Endothelial cell of umbilical vein (primary cell): ENCODE measurements around the gene ALK. TPM values are rescaled to one million over a fixed set of nuclear protein-coding genes. Genes with fewer than 3 reads are reported as not detected.

ENCODE experiments used
- BruUV-seq: library from RNA; stranded (reverse); fragments of 400-500 nt; replicated peaks from 2 replicates; lab custom pipeline; 2021; lab: Mats Ljungman, UMichigan
- CTCF ChIA-PET: fragments of 300-600, 350-600 bp; sonication (Branson Sonifier 250); formaldehyde crosslinking; loops from one replicate; lab custom pipeline; 2021; ENCODE audit warnings: antibody characterized with exemption, inconsistent platforms; lab: Charles Lee
- POLR2A ChIA-PET: fragments of 300-600, 350-600 bp; sonication (Branson Sonifier 250); formaldehyde crosslinking; loops from one replicate; lab custom pipeline; 2021; ENCODE audit warnings: antibody characterized with exemption, inconsistent platforms; lab: Charles Lee
- DNase-seq: peaks from one replicate; pipeline ENCODE4 v3.0.0-alpha.2; 2011; ENCODE audit warnings: low read depth, low spot score
- FAIRE-seq: peaks from 2 replicates; lab custom pipeline; 2011; peaks lifted over from hg19 to GRCh38; lab: Jason Lieb, UNC
- H2AFZ ChIP-seq: 2 replicates; pipeline ENCODE4 v1.6.0; 2012; ENCODE audit warnings: low read depth, low read length, control low read depth, inconsistent platforms
- H3K27ac ChIP-seq: 2 replicates; pipeline ENCODE4 v1.5.1; 2011; ENCODE audit warnings: low read depth, mild to moderate bottlenecking, control low read depth, low read length, moderate library complexity; ENCODE audit not compliant: insufficient read depth
- H3K27me3 ChIP-seq, 2 experiments: 2 replicates each; pipeline versions ENCODE4 v1.6.0 to v1.6.1; 2011; ENCODE audit warnings: low read length in 2 of 2, mixed read lengths in 1 of 2; ENCODE audit not compliant: control insufficient read depth in 2 of 2, insufficient read depth in 2 of 2
- H3K36me3 ChIP-seq, 2 experiments: 2 replicates in 1 of 2; 3 replicates in 1 of 2; pipeline ENCODE4 v1.5.1; 2011; ENCODE audit warnings: low read length in 2 of 2, mild to moderate bottlenecking in 1 of 2, moderate library complexity in 1 of 2; ENCODE audit not compliant: control insufficient read depth in 2 of 2, insufficient read depth in 2 of 2; ENCODE audit errors: extremely low read depth in 1 of 2
- H3K4me1 ChIP-seq: 3 replicates; pipeline ENCODE4 v1.5.1; 2011; ENCODE audit warnings: mild to moderate bottlenecking, low read length; ENCODE audit not compliant: control insufficient read depth, insufficient read depth; ENCODE audit errors: extremely low read depth
- H3K4me2 ChIP-seq: 2 replicates; pipeline ENCODE4 v1.6.1; 2011; ENCODE audit warnings: low read length, control low read depth, mixed read lengths; ENCODE audit not compliant: insufficient read depth
- H3K4me3 ChIP-seq, 3 experiments: fragments of 200-600 bp in 1 of 3; sonication (generic), shearing (Covaris generic) in 1 of 3; replicated peaks in 1 of 3; 2 replicates each; pipeline ENCODE4 v1.5.1; 2011 to 2016; ENCODE audit warnings: control low read depth in 3 of 3, low read length in 3 of 3, mild to moderate bottlenecking in 2 of 3, inconsistent platforms in 1 of 3, low read depth in 1 of 3, moderate library complexity in 1 of 3; ENCODE audit not compliant: insufficient read depth in 1 of 3
- H3K79me2 ChIP-seq: 2 replicates; pipeline ENCODE4 v1.6.0; 2012; ENCODE audit warnings: low read length, inconsistent platforms; ENCODE audit not compliant: control insufficient read depth, insufficient read depth
- H3K9ac ChIP-seq: replicated peaks from 2 replicates; pipeline ENCODE3; 2011; ENCODE audit warnings: low read length, control low read depth; ENCODE audit not compliant: insufficient read depth; ENCODE audit errors: extremely low read depth
- H3K9me1 ChIP-seq: replicated peaks from 3 replicates; pipeline ENCODE4 v1.6.0; 2011; ENCODE audit warnings: mild to moderate bottlenecking, low read length; ENCODE audit not compliant: control insufficient read depth, insufficient read depth; ENCODE audit errors: extremely low read depth
- H3K9me3 ChIP-seq: replicated peaks from 2 replicates; pipeline ENCODE4 v1.5.1; 2012; ENCODE audit warnings: low read length, inconsistent platforms; ENCODE audit not compliant: control insufficient read depth, insufficient read depth
- H4K20me1 ChIP-seq: replicated peaks from 2 replicates; pipeline ENCODE3; 2011; ENCODE audit warnings: mild to moderate bottlenecking, low read length; ENCODE audit not compliant: control insufficient read depth, insufficient read depth; ENCODE audit errors: extremely low read depth
- EZH2 ChIP-seq: IDR thresholded peaks from 2 replicates; pipeline ENCODE4 v1.6.1; 2012; ENCODE audit warnings: borderline replicate concordance, low read depth, mild to moderate bottlenecking, moderate library complexity, low read length, inconsistent platforms; ENCODE audit not compliant: severe bottlenecking
- FOS ChIP-seq: IDR thresholded peaks from 2 replicates; pipeline ENCODE4 v1.6.1; 2011; ENCODE audit warnings: mild to moderate bottlenecking, low read length, moderate library complexity, borderline replicate concordance; ENCODE audit not compliant: insufficient read depth
- GATA2 ChIP-seq: IDR thresholded peaks from 2 replicates; pipeline ENCODE4 v1.7.0; 2011; ENCODE audit warnings: low read depth, mild to moderate bottlenecking, moderate library complexity, mixed read lengths, low read length; ENCODE audit not compliant: insufficient read length, insufficient read depth
- JUN ChIP-seq: IDR thresholded peaks from 2 replicates; pipeline ENCODE4 v1.6.1; 2011; ENCODE audit warnings: borderline replicate concordance, low read depth; ENCODE audit not compliant: insufficient read length, insufficient read depth
- MYC ChIP-seq: IDR thresholded peaks from one replicate; pipeline ENCODE4 v1.6.1; 2011; ENCODE audit warnings: mild to moderate bottlenecking, low read depth, low read length
- POLR2A ChIP-seq: IDR thresholded peaks from 2 replicates; pipeline ENCODE4 v1.6.1; 2012; ENCODE audit warnings: low read depth, mild to moderate bottlenecking, control low read depth, low read length
- POLR2AphosphoS5 ChIP-seq: IDR thresholded peaks from 2 replicates; pipeline ENCODE4 v1.6.1; 2012; ENCODE audit warnings: low read depth, mild to moderate bottlenecking, control low read depth, low read length, moderate library complexity; ENCODE audit not compliant: insufficient read depth
- dilution Hi-C: fragments of 300-500 bp; cut with MboI; formaldehyde crosslinking; loops from one replicate; pipeline ENCODE4 v1.15.0; 2019; ENCODE audit warnings: low sequenced_read_pairs; ENCODE audit not compliant: extremely low pct_ligation_motif_present
- intact Hi-C: fragments of 100-400 bp; cut with micrococcal nuclease; formaldehyde crosslinking; loops from one replicate; pipeline ENCODE4 v1.10.0; 2022
- polyA plus RNA-seq, 4 experiments: library from polyadenylated mRNA; depleted of rRNA in 3 of 4; stranded (reverse) in 3 of 4; unstranded in 1 of 4; fragments of >200 nt; gene quantifications; 2 replicates each; pipeline versions ENCODE4 v1.2.1 to v1.2.3, GENCODE V29; 2011 to 2012; ENCODE audit warnings: missing spikeins in 1 of 4
- total RNA-seq: library from RNA; stranded (reverse); gene quantifications from 2 replicates; pipeline ENCODE4 v1.2.3, GENCODE V29; 2021
- TF ChIP-seq, protein P1 (sequence below): IDR thresholded peaks from 2 replicates; pipeline ENCODE4 v1.6.1; 2011; ENCODE audit not compliant: insufficient read depth, insufficient read length
- TF ChIP-seq, protein P2 (sequence below), 2 donors: IDR thresholded peaks; 1 replicate in 1 of 2; 2 replicates in 1 of 2; pipeline ENCODE4 v1.5.1; 2011; ENCODE audit warnings: low read length in 2 of 2, mild to moderate bottlenecking in 2 of 2, moderate library complexity in 2 of 2, control low read depth in 1 of 2, inconsistent platforms in 1 of 2, low read depth in 1 of 2; ENCODE audit not compliant: insufficient read depth in 1 of 2; ENCODE audit errors: extremely low read depth in 1 of 2

Gene ALK
- total and polyA plus RNA-seq, 2 donors (not counting 3 experiments of a cell fraction or from before 2014, with no cell fraction given), result not detected

DNA sequence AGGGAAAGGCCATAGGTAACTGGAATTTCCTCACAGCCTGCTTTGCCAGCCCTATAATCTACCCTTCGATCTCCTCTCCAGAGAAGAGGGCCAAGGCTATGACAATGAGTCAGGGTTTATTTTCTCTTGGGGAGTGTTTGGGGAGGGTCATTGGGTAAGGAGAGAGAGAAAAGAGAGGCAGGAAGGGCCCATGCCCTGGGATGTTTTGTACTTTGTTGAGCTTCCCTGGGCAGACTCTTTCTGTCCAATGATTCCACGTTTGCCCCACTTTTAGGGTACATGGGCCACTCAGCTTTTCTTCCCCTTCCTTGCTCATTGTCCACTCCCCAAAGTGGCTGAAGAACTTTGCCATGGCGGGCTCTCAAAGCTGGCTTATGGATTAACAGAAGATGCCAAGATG, 224.2 kb downstream of the ALK start:
- Histone ChIP-seq H3K36me3 (no peaks in the 10 kb centered on the region), H2AFZ (no peak overlapping the region), H3K9ac (no peak overlapping the region), H3K9me1 (no peaks in the 10 kb centered on the region), H3K27me3 (no peaks in the 10 kb centered on the region), H3K4me1 (no peaks in the 10 kb centered on the region), H3K4me2 (no peak overlapping the region), H4K20me1 (no peaks in the 10 kb centered on the region), H3K4me3 (no peak overlapping the region), H3K27ac (no peak overlapping the region), H3K79me2 (no peaks in the 10 kb centered on the region), H3K9me3 (peaks cover 3% of the 10 kb centered on the region)
- intact Hi-C loops, result no loop called here
- TF ChIP-seq FOS (no peak), JUN (no peak), POLR2A (no peak), MYC (no peak), EZH2 (no peak), POLR2AphosphoS5 (no peak), GATA2 (no peak)
- TF ChIP-seq, protein P1, sequence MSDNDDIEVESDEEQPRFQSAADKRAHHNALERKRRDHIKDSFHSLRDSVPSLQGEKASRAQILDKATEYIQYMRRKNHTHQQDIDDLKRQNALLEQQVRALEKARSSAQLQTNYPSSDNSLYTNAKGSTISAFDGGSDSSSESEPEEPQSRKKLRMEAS, result no peak
- TF ChIP-seq, protein P2, sequence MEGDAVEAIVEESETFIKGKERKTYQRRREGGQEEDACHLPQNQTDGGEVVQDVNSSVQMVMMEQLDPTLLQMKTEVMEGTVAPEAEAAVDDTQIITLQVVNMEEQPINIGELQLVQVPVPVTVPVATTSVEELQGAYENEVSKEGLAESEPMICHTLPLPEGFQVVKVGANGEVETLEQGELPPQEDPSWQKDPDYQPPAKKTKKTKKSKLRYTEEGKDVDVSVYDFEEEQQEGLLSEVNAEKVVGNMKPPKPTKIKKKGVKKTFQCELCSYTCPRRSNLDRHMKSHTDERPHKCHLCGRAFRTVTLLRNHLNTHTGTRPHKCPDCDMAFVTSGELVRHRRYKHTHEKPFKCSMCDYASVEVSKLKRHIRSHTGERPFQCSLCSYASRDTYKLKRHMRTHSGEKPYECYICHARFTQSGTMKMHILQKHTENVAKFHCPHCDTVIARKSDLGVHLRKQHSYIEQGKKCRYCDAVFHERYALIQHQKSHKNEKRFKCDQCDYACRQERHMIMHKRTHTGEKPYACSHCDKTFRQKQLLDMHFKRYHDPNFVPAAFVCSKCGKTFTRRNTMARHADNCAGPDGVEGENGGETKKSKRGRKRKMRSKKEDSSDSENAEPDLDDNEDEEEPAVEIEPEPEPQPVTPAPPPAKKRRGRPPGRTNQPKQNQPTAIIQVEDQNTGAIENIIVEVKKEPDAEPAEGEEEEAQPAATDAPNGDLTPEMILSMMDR (IDR thresholded peaks at IDR 0.05; ENCODE audit: extremely low read depth in 1 of 2, insufficient read depth in 1 of 2, low read depth in 1 of 2, low read length in 2 of 2), result no peak
- dilution Hi-C loops, result no loop called here
- ChIA-PET POLR2A (no interaction called here), CTCF (no interaction called here)
- FAIRE-seq (no peak), DNase-seq (no peak)
- no TSS peak for BruUV-seq
